ENCODE data around the gene HIRIP3.

- TF ChIP-seq CTCF (IDR thresholded peaks at IDR 0.05) (no peak), POLR2A (IDR thresholded peaks at IDR 0.05) (no peak)
These were observed 10.1 kb downstream of the HIRIP3 start for GRCh38 chr16:29985271-29985811.
